Gastroesophageal sphincter (tissue), 4 donors: Measurements from ENCODE around the gene COX11. TPM values are rescaled to one million over a fixed set of nuclear protein-coding genes. Genes with fewer than 3 reads are reported as not detected.
A peak's percentile ranks its signal among the peaks of the same experiment; 100 is the strongest.

Source experiments
- ATAC-seq: fragments of 150-250 bp; one replicate; pipeline ENCODE4 v1.9.1; 2016; ENCODE audit warnings: mild to moderate bottlenecking, moderate library complexity
- H3K27ac ChIP-seq, 4 donors: fragments of 200-600 bp; sonication (generic) in 3 of 4; 1 replicate in 3 of 4; 2 replicates in 1 of 4; pipeline ENCODE4 v1.5.1; 2016 to 2019
- H3K27me3 ChIP-seq: fragments of 200-600 bp; sonication (generic); one replicate; pipeline ENCODE4 v1.5.1; 2019
- H3K36me3 ChIP-seq, 2 donors: fragments of 200-600 bp; sonication (generic); one replicate each; pipeline ENCODE4 v1.5.1; 2019; ENCODE audit warnings: control low read depth in 1 of 2
- H3K4me1 ChIP-seq, 3 donors: fragments of 200-600 bp; sonication (generic); 1 replicate in 2 of 3; 2 replicates in 1 of 3; pipeline ENCODE4 v1.5.1; 2016 to 2019; ENCODE audit warnings: control low read depth in 2 of 3
- H3K4me3 ChIP-seq, 2 donors: fragments of 200-600 bp; sonication (generic); one replicate each; pipeline ENCODE4 v1.5.1; 2019; ENCODE audit warnings: mild to moderate bottlenecking in 1 of 2, moderate library complexity in 1 of 2
- H3K9me3 ChIP-seq, 3 donors: fragments of 200-600 bp; sonication (generic); one replicate each; pipeline ENCODE4 v1.5.1; 2017 to 2019; ENCODE audit warnings: control low read depth in 2 of 3
- EP300 ChIP-seq: sonication (generic); formaldehyde crosslinking; IDR thresholded peaks from one replicate; pipeline ENCODE4 v1.6.1; 2017; ENCODE audit warnings: antibody characterized with exemption, mild to moderate bottlenecking
- POLR2A ChIP-seq, 2 donors: fragments of 450-650 bp; IDR thresholded peaks; one replicate each; pipeline ENCODE4 v1.6.1; 2017; ENCODE audit warnings: antibody characterized with exemption in 2 of 2, mild to moderate bottlenecking in 2 of 2, moderate library complexity in 1 of 2
- POLR2AphosphoS5 ChIP-seq: sonication (generic); formaldehyde crosslinking; IDR thresholded peaks from one replicate; pipeline ENCODE4 v1.6.1; 2017; ENCODE audit warnings: antibody characterized with exemption
- WGBS, 2 donors: methylation state at CpG; one replicate each; pipeline ENCODE4 v1.1.5; 2018; ENCODE audit warnings: low coverage in 1 of 2; 5-methylcytosine and 5-hydroxymethylcytosine counted together
- total RNA-seq, 4 donors: library from RNA; depleted of rRNA; stranded (reverse); fragments of >200 nt; gene quantifications; one replicate each; pipeline ENCODE4 v1.1.0, GENCODE V29; 2016
- TF ChIP-seq, protein P1 (sequence below), 4 experiments: fragments of 200-600 bp in 2 of 4; fragments of 450-650 bp in 2 of 4; sonication (generic) in 1 of 4; IDR thresholded peaks; one replicate each; pipeline ENCODE4 v1.5.1; 2017 to 2019; ENCODE audit warnings: antibody characterized with exemption in 4 of 4, mild to moderate bottlenecking in 2 of 4, moderate library complexity in 2 of 4

COX11 gene
- total RNA-seq, 4 donors from 2014 or later, result 71.1 to 115 (median 108) TPM

DNA sequence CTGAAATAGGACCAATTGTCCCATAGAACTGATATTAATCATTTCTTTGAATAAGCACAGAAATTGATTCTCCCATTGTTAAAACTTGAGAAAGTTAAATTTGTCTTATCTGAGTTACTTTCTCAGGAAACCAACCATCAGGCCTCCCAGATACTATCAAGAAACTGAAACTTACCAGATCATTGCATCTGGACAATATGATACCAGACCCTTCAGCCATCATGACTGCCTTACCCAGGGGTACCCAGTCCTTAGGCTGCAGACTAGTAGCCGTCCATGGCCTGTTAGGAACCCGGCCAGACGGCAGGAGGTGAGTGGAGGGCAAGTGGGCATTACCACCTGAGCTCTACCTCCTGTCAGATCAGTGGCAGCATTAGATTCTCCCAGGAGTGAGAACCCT lies 7.9 kb upstream of the COX11 start:
- no peak overlapping the region for H3K4me3 ChIP-seq
- no CpG with 5 or more reads among the region's 3 CpGs for WGBS, 2 donors
- H3K27me3 ChIP-seq, result no peaks in the 10 kb centered on the region
- no peaks in the 10 kb centered on the region for H3K36me3 ChIP-seq
- peaks cover 0 to 4% (median 0%) of the 10 kb centered on the region in 3 donors for H3K9me3 ChIP-seq
- H3K27ac ChIP-seq, result no peak overlapping the region
- H3K4me1 ChIP-seq, result peaks cover 0 to 11% (median 4%) of the 10 kb centered on the region in 3 donors
- no peak for ATAC-seq
- TF ChIP-seq EP300 (no peak), POLR2AphosphoS5 (no peak), POLR2A (IDR thresholded peaks at IDR 0.05) (no peak)
- TF ChIP-seq, protein P1, sequence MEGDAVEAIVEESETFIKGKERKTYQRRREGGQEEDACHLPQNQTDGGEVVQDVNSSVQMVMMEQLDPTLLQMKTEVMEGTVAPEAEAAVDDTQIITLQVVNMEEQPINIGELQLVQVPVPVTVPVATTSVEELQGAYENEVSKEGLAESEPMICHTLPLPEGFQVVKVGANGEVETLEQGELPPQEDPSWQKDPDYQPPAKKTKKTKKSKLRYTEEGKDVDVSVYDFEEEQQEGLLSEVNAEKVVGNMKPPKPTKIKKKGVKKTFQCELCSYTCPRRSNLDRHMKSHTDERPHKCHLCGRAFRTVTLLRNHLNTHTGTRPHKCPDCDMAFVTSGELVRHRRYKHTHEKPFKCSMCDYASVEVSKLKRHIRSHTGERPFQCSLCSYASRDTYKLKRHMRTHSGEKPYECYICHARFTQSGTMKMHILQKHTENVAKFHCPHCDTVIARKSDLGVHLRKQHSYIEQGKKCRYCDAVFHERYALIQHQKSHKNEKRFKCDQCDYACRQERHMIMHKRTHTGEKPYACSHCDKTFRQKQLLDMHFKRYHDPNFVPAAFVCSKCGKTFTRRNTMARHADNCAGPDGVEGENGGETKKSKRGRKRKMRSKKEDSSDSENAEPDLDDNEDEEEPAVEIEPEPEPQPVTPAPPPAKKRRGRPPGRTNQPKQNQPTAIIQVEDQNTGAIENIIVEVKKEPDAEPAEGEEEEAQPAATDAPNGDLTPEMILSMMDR (IDR thresholded peaks at IDR 0.05), result no peak

DNA sequence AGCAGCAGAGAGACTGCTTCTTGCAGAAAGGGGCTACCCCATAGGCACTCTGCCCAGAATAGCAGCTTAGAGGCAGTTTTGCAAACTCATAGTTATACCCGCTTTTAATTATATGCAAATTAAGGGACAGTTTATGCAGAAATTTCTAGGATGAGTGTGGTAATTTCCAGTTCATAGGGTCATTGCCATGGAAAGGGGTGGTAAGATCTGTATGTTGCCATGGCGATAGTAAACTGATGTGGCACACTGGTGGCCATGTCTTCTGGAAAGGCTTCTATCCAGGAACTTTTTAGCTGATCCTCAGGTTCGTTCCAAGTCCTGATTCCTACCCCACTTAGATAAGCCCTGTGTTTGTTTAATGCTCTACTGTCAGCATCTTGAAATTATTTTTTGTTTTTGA lies 6.3 kb upstream of the COX11 start:
- H3K36me3 ChIP-seq, result no peaks in the 10 kb centered on the region
- no peaks in the 10 kb centered on the region for H3K27me3 ChIP-seq
- no peaks in the 10 kb centered on the region for H3K9me3 ChIP-seq
- peaks cover 0 to 20% (median 6%) of the 10 kb centered on the region in 3 donors for H3K4me1 ChIP-seq
- WGBS, 2 donors, result 75 to 80% methylated on average over 3 of the region's 3 CpGs
- H3K27ac ChIP-seq, result no peak overlapping the region
- no peak for TF ChIP-seq POLR2AphosphoS5
- TF ChIP-seq EP300, result no peak
- TF ChIP-seq, protein P1 (IDR thresholded peaks at IDR 0.05), result no peak
- TF ChIP-seq POLR2A (IDR thresholded peaks at IDR 0.05), result no peak
- H3K4me3 ChIP-seq, result no peak overlapping the region
- no peak for ATAC-seq

DNA sequence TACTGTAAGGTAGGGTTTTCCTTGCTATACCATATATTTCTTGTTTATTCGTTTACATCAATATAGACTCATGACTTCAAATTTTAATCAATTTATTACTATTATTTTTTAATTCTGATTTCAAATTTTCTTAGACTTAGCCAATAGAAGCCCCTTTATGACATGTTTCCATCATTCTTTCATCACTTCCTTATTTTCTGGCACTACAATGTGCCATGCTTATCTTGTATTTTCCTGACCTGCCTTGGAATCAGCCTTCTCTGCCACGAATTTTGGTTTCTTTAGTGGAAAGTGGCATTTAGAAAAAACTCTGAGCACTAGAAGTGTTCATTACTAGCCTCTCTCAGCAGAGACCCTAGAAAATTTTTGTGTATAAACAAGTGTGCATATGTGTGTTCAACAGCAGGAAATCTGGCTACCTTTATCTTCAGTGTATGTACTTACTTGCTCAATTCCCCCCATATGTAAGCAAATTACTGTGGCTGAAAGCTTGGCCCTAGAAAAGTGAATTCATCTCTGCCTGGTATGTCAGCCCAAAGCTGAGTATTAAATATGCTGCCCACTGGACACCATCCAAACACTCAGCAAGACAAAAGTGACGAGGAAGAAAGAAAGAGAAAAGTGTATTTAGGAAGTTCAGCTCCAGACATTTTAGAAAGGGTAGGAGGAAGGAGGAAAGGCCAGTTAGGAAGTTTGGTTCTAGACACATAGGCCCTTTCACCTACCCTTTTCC lies 4.1 kb upstream of the COX11 start:
- Histone ChIP-seq H3K27ac (no peak overlapping the region), H3K36me3 (no peaks in the 10 kb centered on the region), H3K27me3 (no peaks in the 10 kb centered on the region), H3K4me3 (no peak overlapping the region), H3K9me3 (no peaks in the 10 kb centered on the region), H3K4me1 (peaks cover 3 to 24% (median 6%) of the 10 kb centered on the region in 3 donors)
- ATAC-seq, result no peak
- TF ChIP-seq, protein P1 (IDR thresholded peaks at IDR 0.05), result no peak
- TF ChIP-seq POLR2A (IDR thresholded peaks at IDR 0.05) (no peak), POLR2AphosphoS5 (no peak), EP300 (no peak)
- WGBS, 2 donors, result 79 to 87% methylated on average over 3 of the region's 3 CpGs

DNA sequence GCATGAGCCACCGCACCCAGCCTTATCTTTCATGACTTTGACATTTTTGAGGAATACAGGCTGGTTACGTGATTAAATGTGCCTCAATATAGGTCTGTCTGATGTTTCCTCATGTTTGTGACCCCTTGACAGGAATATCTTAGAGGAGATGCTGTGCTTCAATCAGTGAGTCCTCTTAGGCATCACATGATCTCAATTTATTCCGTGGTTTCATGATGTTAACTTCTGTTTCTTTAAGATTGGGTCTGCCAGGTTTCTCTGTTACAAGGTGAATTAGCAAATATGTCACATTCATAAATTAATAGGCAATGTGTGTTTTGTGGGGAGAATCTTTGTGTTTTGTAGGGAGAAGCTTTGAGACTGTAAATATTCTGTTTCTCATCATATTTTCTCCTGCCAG lies 3.4 kb upstream of the COX11 start:
- no peak for TF ChIP-seq EP300
- TF ChIP-seq POLR2A (IDR thresholded peaks at IDR 0.05), result no peak
- no peak for TF ChIP-seq POLR2AphosphoS5
- TF ChIP-seq, protein P1 (IDR thresholded peaks at IDR 0.05), result no peak
- H3K36me3 ChIP-seq, result no peaks in the 10 kb centered on the region
- no peak overlapping the region for H3K27ac ChIP-seq
- no peak overlapping the region for H3K4me3 ChIP-seq
- no peaks in the 10 kb centered on the region for H3K27me3 ChIP-seq
- no peaks in the 10 kb centered on the region for H3K9me3 ChIP-seq
- no peak for ATAC-seq
- peaks cover 3 to 31% (median 11%) of the 10 kb centered on the region in 3 donors for H3K4me1 ChIP-seq
- WGBS, 2 donors, result 100% methylated on average over 1 to 3 of the region's 3 CpGs

DNA sequence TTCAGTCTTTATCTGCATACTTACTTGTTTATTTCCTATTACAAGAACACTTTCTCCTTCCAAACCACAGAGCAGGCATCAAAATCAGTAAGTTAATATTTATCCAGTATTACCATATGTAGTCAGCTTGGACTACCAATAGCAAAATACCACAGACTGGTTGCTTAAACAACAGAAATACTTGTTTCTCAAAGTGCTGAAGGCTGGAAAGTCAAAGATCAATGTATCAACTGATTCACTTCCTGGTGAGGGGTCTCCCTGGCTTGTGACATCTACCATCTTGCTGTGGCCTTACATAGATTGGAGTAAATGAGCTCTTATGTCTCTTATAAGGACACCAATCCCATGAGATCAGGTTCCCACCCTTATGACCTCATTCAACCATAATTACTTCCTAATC lies 2.7 kb upstream of the COX11 start:
- ATAC-seq, result no peak
- Histone ChIP-seq H3K4me1 (peaks cover 3 to 38% (median 11%) of the 10 kb centered on the region in 3 donors), H3K4me3 (no peak overlapping the region), H3K36me3 (no peaks in the 10 kb centered on the region), H3K9me3 (no peaks in the 10 kb centered on the region), H3K27me3 (no peaks in the 10 kb centered on the region), H3K27ac (peak overlapping the region in 1 of 4 donors; percentile 0)
- TF ChIP-seq POLR2A (IDR thresholded peaks at IDR 0.05) (no peak), EP300 (no peak)
